Fibroblast of lung (primary cell): ENCODE measurements around the gene ZBTB33. TPM values are rescaled to one million over a fixed set of nuclear protein-coding genes. Genes with fewer than 3 reads are reported as not detected.
A peak's percentile ranks its signal among the peaks of the same experiment; 100 is the strongest.

Experiments used
- DNase-seq, 2 donors: peaks; one replicate each; pipeline versions ENCODE4 v3.0.0 to v3.0.0-alpha.2; 2010; ENCODE audit warnings: low read depth in 2 of 2
- H2AFZ ChIP-seq: 2 replicates; pipeline ENCODE4 v1.5.1; 2012; ENCODE audit warnings: low read length, control low read depth, inconsistent platforms
- H3K27ac ChIP-seq: 2 replicates; pipeline ENCODE4 v1.5.1; 2011; ENCODE audit warnings: low read length, control low read depth; ENCODE audit not compliant: insufficient read depth
- H3K27me3 ChIP-seq: 2 replicates; pipeline ENCODE4 v1.5.1; 2011; ENCODE audit warnings: mild to moderate bottlenecking, low read length; ENCODE audit not compliant: control insufficient read depth, insufficient read depth
- H3K36me3 ChIP-seq: 2 replicates; pipeline ENCODE4 v1.5.1; 2011; ENCODE audit warnings: low read length; ENCODE audit not compliant: control insufficient read depth, insufficient read depth
- H3K4me1 ChIP-seq: 2 replicates; pipeline ENCODE4 v1.5.1; 2011; ENCODE audit warnings: low read length; ENCODE audit not compliant: control insufficient read depth, insufficient read depth; ENCODE audit errors: extremely low read depth
- H3K4me2 ChIP-seq: 2 replicates; pipeline ENCODE4 v1.5.1; 2011; ENCODE audit warnings: low read length, control low read depth; ENCODE audit not compliant: insufficient read depth; ENCODE audit errors: extremely low read depth
- H3K4me3 ChIP-seq, 4 experiments: fragments of 200-600 bp in 1 of 4; sonication (generic) in 1 of 4; replicated peaks in 1 of 4; 2 replicates each; pipeline ENCODE4 v1.5.1; 2011 to 2016; ENCODE audit warnings: low read length in 4 of 4, low read depth in 3 of 4, mild to moderate bottlenecking in 3 of 4, control low read depth in 2 of 4, inconsistent platforms in 1 of 4, mixed read lengths in 1 of 4; ENCODE audit not compliant: insufficient read depth in 1 of 4; ENCODE audit errors: control extremely low read depth in 1 of 4
- H3K79me2 ChIP-seq: 2 replicates; pipeline ENCODE4 v1.5.1; 2012; ENCODE audit warnings: mild to moderate bottlenecking, low read length, inconsistent platforms; ENCODE audit not compliant: control insufficient read depth, insufficient read depth
- H3K9ac ChIP-seq: 2 replicates; pipeline ENCODE4 v1.5.1; 2011; ENCODE audit warnings: mild to moderate bottlenecking, low read length, control low read depth; ENCODE audit not compliant: insufficient read depth
- H3K9me3 ChIP-seq: 2 replicates; pipeline ENCODE4 v1.5.1; 2012; ENCODE audit warnings: low read depth, low read length; ENCODE audit not compliant: control insufficient read depth, insufficient read depth
- H4K20me1 ChIP-seq: 2 replicates; pipeline ENCODE4 v1.5.1; 2011; ENCODE audit warnings: low read length; ENCODE audit not compliant: control insufficient read depth, insufficient read depth; ENCODE audit errors: extremely low read depth
- EZH2 ChIP-seq: IDR thresholded peaks from 2 replicates; pipeline ENCODE4 v1.5.1; 2012; ENCODE audit warnings: low read length, control low read depth, mild to moderate bottlenecking; ENCODE audit errors: missing control alignments
- polyA plus RNA-seq, 2 donors: library from polyadenylated mRNA; depleted of rRNA in 1 of 2; stranded (reverse) in 1 of 2; unstranded in 1 of 2; fragments of >200 nt; gene quantifications; 2 replicates each; pipeline ENCODE4 v1.2.1, GENCODE V29; 2011 to 2012; ENCODE audit warnings: missing spikeins in 1 of 2
- total RNA-seq: library from RNA; depleted of rRNA; stranded (reverse); fragments of >200 nt; gene quantifications from 2 replicates; pipeline ENCODE4 v1.2.1, GENCODE V29; 2014
- TF ChIP-seq, protein P1 (sequence below), 2 donors: IDR thresholded peaks in 1 of 2; conservative IDR thresholded peaks in 1 of 2; 1 replicate in 1 of 2; 2 replicates in 1 of 2; pipeline ENCODE4 v1.5.1; 2011 to 2012; ENCODE audit warnings: low read length in 2 of 2, control low read depth in 1 of 2, inconsistent platforms in 1 of 2, low read depth in 1 of 2, mild to moderate bottlenecking in 1 of 2

ZBTB33 gene
- total and polyA plus RNA-seq, 2 donors (not counting 1 experiment from before 2014, with no cell fraction given): 6.6 to 9.7 TPM

DNA sequence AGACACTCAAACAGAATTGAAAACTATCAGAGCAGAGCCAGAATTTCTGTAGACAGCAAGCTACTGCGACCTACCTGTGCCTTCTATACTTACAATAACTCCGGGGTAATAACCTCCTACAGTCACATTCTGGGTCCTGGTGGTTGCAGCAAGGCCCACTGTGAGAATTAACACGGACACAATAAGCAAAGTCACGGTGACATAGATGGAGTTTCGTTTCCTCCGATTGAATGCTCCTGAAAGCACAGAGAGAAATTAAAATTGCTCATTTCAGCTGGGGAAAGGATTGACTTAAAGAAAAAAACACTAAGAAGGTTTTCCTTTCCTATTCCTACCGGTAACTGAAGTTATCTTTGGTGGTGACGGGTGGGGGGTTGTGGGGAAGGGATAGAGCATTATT, 53.6 kb downstream of the ZBTB33 start:
- no peak overlapping the region for H3K4me3 ChIP-seq
- H3K4me2 ChIP-seq: no peak overlapping the region
- no peaks in the 10 kb centered on the region for H3K79me2 ChIP-seq
- no peak for DNase-seq
- no peaks in the 10 kb centered on the region for H4K20me1 ChIP-seq
- no peak overlapping the region for H2AFZ ChIP-seq
- no peak overlapping the region for H3K9ac ChIP-seq
- H3K9me3 ChIP-seq: no peaks in the 10 kb centered on the region
- no peak overlapping the region for H3K27ac ChIP-seq
- TF ChIP-seq, protein P1, sequence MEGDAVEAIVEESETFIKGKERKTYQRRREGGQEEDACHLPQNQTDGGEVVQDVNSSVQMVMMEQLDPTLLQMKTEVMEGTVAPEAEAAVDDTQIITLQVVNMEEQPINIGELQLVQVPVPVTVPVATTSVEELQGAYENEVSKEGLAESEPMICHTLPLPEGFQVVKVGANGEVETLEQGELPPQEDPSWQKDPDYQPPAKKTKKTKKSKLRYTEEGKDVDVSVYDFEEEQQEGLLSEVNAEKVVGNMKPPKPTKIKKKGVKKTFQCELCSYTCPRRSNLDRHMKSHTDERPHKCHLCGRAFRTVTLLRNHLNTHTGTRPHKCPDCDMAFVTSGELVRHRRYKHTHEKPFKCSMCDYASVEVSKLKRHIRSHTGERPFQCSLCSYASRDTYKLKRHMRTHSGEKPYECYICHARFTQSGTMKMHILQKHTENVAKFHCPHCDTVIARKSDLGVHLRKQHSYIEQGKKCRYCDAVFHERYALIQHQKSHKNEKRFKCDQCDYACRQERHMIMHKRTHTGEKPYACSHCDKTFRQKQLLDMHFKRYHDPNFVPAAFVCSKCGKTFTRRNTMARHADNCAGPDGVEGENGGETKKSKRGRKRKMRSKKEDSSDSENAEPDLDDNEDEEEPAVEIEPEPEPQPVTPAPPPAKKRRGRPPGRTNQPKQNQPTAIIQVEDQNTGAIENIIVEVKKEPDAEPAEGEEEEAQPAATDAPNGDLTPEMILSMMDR (conservative IDR thresholded peaks at IDR 0.05 in 1 of 2, IDR thresholded peaks at IDR 0.05 in 1 of 2; ENCODE audit: low read depth in 1 of 2, low read length in 2 of 2): no peak
- no peak for TF ChIP-seq EZH2
- H3K4me1 ChIP-seq: no peaks in the 10 kb centered on the region
- H3K27me3 ChIP-seq: peaks cover 8% of the 10 kb centered on the region
- no peaks in the 10 kb centered on the region for H3K36me3 ChIP-seq

DNA sequence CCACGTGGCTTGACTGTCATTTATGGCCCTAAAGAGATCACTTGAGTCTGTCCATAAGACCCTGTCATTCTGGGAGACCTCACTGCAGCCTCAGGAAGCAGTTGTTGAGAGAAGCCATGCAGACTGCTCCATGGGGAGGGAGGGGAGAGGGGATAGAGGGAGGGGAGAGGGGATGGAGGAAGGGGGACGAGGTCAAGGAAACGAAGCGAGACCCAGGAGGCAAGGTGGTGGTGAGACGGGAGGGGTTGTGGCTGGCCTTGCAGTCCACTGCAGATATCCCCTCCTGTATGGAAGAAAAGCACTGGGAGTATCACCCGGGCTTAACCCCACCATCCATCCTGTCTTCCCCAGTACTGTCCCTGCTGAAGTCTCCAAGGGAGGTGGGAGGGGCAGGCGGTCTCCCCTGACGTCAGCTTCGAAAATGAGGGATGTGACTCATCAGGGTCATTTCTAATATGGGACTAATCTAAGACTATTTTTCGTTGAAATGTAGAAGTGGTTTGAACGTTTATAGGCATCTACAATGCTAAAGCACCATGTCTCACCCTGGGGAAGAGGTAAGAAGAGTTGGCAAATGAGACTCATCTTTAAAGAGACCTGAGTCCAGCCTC, 55.0 kb downstream of the ZBTB33 start:
- no peaks in the 10 kb centered on the region for H4K20me1 ChIP-seq
- TF ChIP-seq, protein P1 (conservative IDR thresholded peaks at IDR 0.05 in 1 of 2, IDR thresholded peaks at IDR 0.05 in 1 of 2; ENCODE audit: low read depth in 1 of 2, low read length in 2 of 2): no peak
- no peak for TF ChIP-seq EZH2
- no peak overlapping the region for H3K4me2 ChIP-seq
- no peaks in the 10 kb centered on the region for H3K79me2 ChIP-seq
- no peak overlapping the region for H2AFZ ChIP-seq
- H3K36me3 ChIP-seq: no peaks in the 10 kb centered on the region
- H3K4me3 ChIP-seq: no peak overlapping the region
- peaks cover 15% of the 10 kb centered on the region for H3K27me3 ChIP-seq
- no peak overlapping the region for H3K27ac ChIP-seq
- peak in 1 of 2 donors; percentile 34 for DNase-seq
- H3K9ac ChIP-seq: no peak overlapping the region
- no peaks in the 10 kb centered on the region for H3K9me3 ChIP-seq
- H3K4me1 ChIP-seq: no peaks in the 10 kb centered on the region

DNA sequence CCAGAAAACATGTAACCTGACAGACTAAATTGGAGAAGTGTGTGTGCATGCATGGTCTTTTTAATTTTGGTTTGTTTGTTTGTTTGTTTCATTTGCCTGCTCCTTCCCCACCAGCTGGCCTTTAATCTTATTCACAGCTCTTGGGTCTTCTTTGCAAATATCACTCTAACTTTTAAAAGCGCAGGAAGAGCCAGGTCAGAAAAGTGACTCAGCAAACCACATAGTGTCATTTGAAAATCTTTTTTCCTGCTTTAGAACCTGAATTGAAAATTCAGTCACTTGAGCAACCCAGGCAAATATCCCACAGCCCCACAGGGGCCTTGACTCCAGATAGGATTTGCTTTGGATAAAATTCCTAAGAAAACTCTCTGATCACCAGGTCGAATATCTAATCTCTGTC, 56.0 kb downstream of the ZBTB33 start:
- no peak overlapping the region for H3K9ac ChIP-seq
- H4K20me1 ChIP-seq: no peaks in the 10 kb centered on the region
- H3K9me3 ChIP-seq: no peaks in the 10 kb centered on the region
- no peak overlapping the region for H3K4me3 ChIP-seq
- TF ChIP-seq, protein P1 (conservative IDR thresholded peaks at IDR 0.05 in 1 of 2, IDR thresholded peaks at IDR 0.05 in 1 of 2; ENCODE audit: low read depth in 1 of 2, low read length in 2 of 2): no peak
- no peak for TF ChIP-seq EZH2
- no peaks in the 10 kb centered on the region for H3K4me1 ChIP-seq
- H3K4me2 ChIP-seq: no peak overlapping the region
- H3K79me2 ChIP-seq: no peaks in the 10 kb centered on the region
- no peak overlapping the region for H2AFZ ChIP-seq
- H3K36me3 ChIP-seq: no peaks in the 10 kb centered on the region
- H3K27me3 ChIP-seq: peaks cover 15% of the 10 kb centered on the region
- H3K27ac ChIP-seq: no peak overlapping the region
- DNase-seq: no peak

Other genes starting within 250 kb of the ZBTB33 start
- not detected in 2 replicates for gene RHOXF2B, start 173.1 kb upstream of the ZBTB33 start, total RNA-seq
- gene RHOXF2B, start 173.1 kb upstream of the ZBTB33 start, polyA plus RNA-seq: 0.02 TPM in 1 of 2 replicates, not detected in the other
- gene RHOXF1, start 134.9 kb upstream of the ZBTB33 start, total RNA-seq: not detected in 2 replicates
- gene RHOXF1, start 134.9 kb upstream of the ZBTB33 start, polyA plus RNA-seq: not detected in 2 replicates
- not detected in 2 replicates for gene RHOXF2, start 92.2 kb upstream of the ZBTB33 start, total RNA-seq
- 0.03 TPM in 1 of 2 replicates, not detected in the other for gene RHOXF2, start 92.2 kb upstream of the ZBTB33 start, polyA plus RNA-seq
- gene TMEM255A, start 60.6 kb downstream of the ZBTB33 start, total RNA-seq: under 0.01 TPM in 2 replicates
- gene TMEM255A, start 60.6 kb downstream of the ZBTB33 start, polyA plus RNA-seq: 0.67 and 0.93 TPM in 2 replicates
- not detected in 2 replicates for gene ATP1B4, start 111.3 kb downstream of the ZBTB33 start, total RNA-seq
- not detected in 2 replicates for gene ATP1B4, start 111.3 kb downstream of the ZBTB33 start, polyA plus RNA-seq
- gene LAMP2, start 218.5 kb downstream of the ZBTB33 start, total RNA-seq: 172 and 182 TPM in 2 replicates
- 159 and 196 TPM in 2 replicates for gene LAMP2, start 218.5 kb downstream of the ZBTB33 start, polyA plus RNA-seq